Superior temporal gyrus (tissue), 1 donor: Measurements from ENCODE around the gene GLI2.

Source experiments
- DNase-seq: peaks from one replicate; pipeline ENCODE4 v3.0.0-alpha.2; 2016; ENCODE audit errors: extremely low spot score

The GLI2 gene

GRCh38 chr2:120758181-120759144 is 22.8 kb downstream of the GLI2 start:
- DNase-seq, result peak; percentile 25

GRCh38 chr2:120759543-120760331 is 24.1 kb downstream of the GLI2 start:
- no peak for DNase-seq

- no peak for DNase-seq
These were observed 24.9 kb downstream of the GLI2 start for GRCh38 chr2:120760446-120761135.

GRCh38 chr2:120761164-120761861 is 25.6 kb downstream of the GLI2 start:
- no peak for DNase-seq

- DNase-seq, result no peak
These were observed 26.2 kb downstream of the GLI2 start for GRCh38 chr2:120761911-120762310.

- DNase-seq, result no peak
These were observed 26.8 kb downstream of the GLI2 start for GRCh38 chr2:120762341-120763061.

- no peak for DNase-seq
These were observed 27.8 kb downstream of the GLI2 start for GRCh38 chr2:120763508-120763907.

- no peak for DNase-seq
These were observed 28.3 kb downstream of the GLI2 start for GRCh38 chr2:120763931-120764330.

GRCh38 chr2:120764492-120764891 is 28.8 kb downstream of the GLI2 start:
- no peak for DNase-seq

- no peak for DNase-seq
These were observed 29.5 kb downstream of the GLI2 start for GRCh38 chr2:120764991-120765677.

GRCh38 chr2:120765678-120766469 is 30.2 kb downstream of the GLI2 start:
- no peak for DNase-seq

GRCh38 chr2:120766470-120767351 is 31.0 kb downstream of the GLI2 start:
- no peak for DNase-seq

- DNase-seq, result no peak
These were observed 31.9 kb downstream of the GLI2 start for GRCh38 chr2:120767486-120768005.

GRCh38 chr2:120768112-120769048 is 32.7 kb downstream of the GLI2 start:
- no peak for DNase-seq

GRCh38 chr2:120769076-120769786 is 33.6 kb downstream of the GLI2 start:
- DNase-seq, result no peak

- DNase-seq, result no peak
These were observed 34.1 kb downstream of the GLI2 start for GRCh38 chr2:120769787-120770120.
